Neural progenitor cell (in vitro differentiated cells): ENCODE results near the gene TNFRSF18. TPM values are rescaled to one million over a fixed set of nuclear protein-coding genes. Genes with fewer than 3 reads are reported as not detected.

Source experiments
- DNase-seq: peaks from one replicate; pipeline ENCODE4 v3.0.0-alpha.2; 2016; ENCODE audit warnings: low spot score
- H2AFZ ChIP-seq: fragments of 200-600 bp; sonication (generic); replicated peaks from 2 replicates; pipeline ENCODE4 v1.6.1; 2016; ENCODE audit warnings: antibody characterized with exemption
- H3F3A ChIP-seq: fragments of 200-600 bp; sonication (generic); 2 replicates; pipeline ENCODE4 v1.6.1; 2016; ENCODE audit warnings: antibody characterized with exemption, low read depth
- H3K27ac ChIP-seq: fragments of 200-600 bp; sonication (generic); 2 replicates; pipeline ENCODE4 v1.5.1; 2016; ENCODE audit warnings: mild to moderate bottlenecking
- H3K27me3 ChIP-seq: fragments of 200-600 bp; sonication (generic); 2 replicates; pipeline ENCODE4 v1.6.1; 2016; ENCODE audit warnings: mild to moderate bottlenecking, moderate library complexity
- H3K36me3 ChIP-seq: fragments of 200-600 bp; sonication (generic); 2 replicates; pipeline ENCODE4 v1.5.1; 2016
- H3K4me1 ChIP-seq: fragments of 200-600 bp; sonication (generic); 2 replicates; pipeline ENCODE4 v1.6.1; 2016; ENCODE audit warnings: mixed run types
- H3K4me2 ChIP-seq: fragments of 200-600 bp; sonication (generic); 2 replicates; pipeline ENCODE4 v1.6.1; 2016
- H3K4me3 ChIP-seq: fragments of 200-600 bp; sonication (generic); 2 replicates; pipeline ENCODE4 v1.5.1; 2016
- H3K79me2 ChIP-seq: fragments of 200-600 bp; sonication (generic); 2 replicates; pipeline ENCODE4 v1.6.1; 2016; ENCODE audit warnings: low read depth
- H3K9ac ChIP-seq: fragments of 200-600 bp; sonication (generic); 2 replicates; pipeline ENCODE4 v1.6.1; 2016
- H3K9me3 ChIP-seq: fragments of 200-600 bp; sonication (generic); 2 replicates; pipeline ENCODE4 v1.5.1; 2016; ENCODE audit warnings: low read depth
- H4K20me1 ChIP-seq: fragments of 200-600 bp; sonication (generic); 2 replicates; pipeline ENCODE4 v1.6.1; 2016; ENCODE audit warnings: low read depth
- H3K27ac Mint-ChIP-seq: 3 replicates; pipeline ENCODE4 v1.8.0; 2021; ENCODE audit warnings: mixed read lengths
- H3K27me3 Mint-ChIP-seq: 2 replicates; pipeline ENCODE4 v1.8.0; 2022; ENCODE audit warnings: low read depth, mild to moderate bottlenecking, inconsistent platforms, moderate library complexity, mixed read lengths; ENCODE audit not compliant: insufficient read depth
- H3K36me3 Mint-ChIP-seq: 3 replicates; pipeline ENCODE4 v1.8.0; 2021; ENCODE audit warnings: mixed read lengths
- H3K4me1 Mint-ChIP-seq: 3 replicates; pipeline ENCODE4 v1.8.0; 2021; ENCODE audit warnings: mixed read lengths
- H3K4me3 Mint-ChIP-seq: 3 replicates; pipeline ENCODE4 v1.8.0; 2021; ENCODE audit warnings: mild to moderate bottlenecking, moderate library complexity, mixed read lengths
- H3K9me3 Mint-ChIP-seq: 3 replicates; pipeline ENCODE4 v1.8.0; 2020; ENCODE audit warnings: mixed read lengths
- CTCF ChIP-seq: fragments of 200-600 bp; sonication (generic); IDR thresholded peaks from 2 replicates; pipeline ENCODE4 v1.5.1; 2017; ENCODE audit warnings: antibody characterized with exemption, mild to moderate bottlenecking
- EZH2 ChIP-seq: fragments of 200-600 bp; sonication (generic); IDR thresholded peaks from 2 replicates; pipeline ENCODE4 v1.6.1; 2017; ENCODE audit warnings: antibody characterized with exemption, mild to moderate bottlenecking, moderate library complexity
- EZH2phosphoT487 ChIP-seq: fragments of 200-600 bp; sonication (generic); IDR thresholded peaks from 2 replicates; pipeline ENCODE4 v1.6.1; 2017; ENCODE audit warnings: antibody characterized with exemption
- total RNA-seq: library from RNA; depleted of rRNA; stranded (reverse); fragments of >200 nt; gene quantifications from 2 replicates; pipeline ENCODE4 v1.2.3, GENCODE V29; 2015; ENCODE audit warnings: low replicate concordance

The TNFRSF18 gene
- total RNA-seq, 1 donor from 2014 or later, result not detected

GRCh38 chr1:1226566-1227362 is 20.4 kb upstream of the TNFRSF18 start:
- Histone ChIP-seq H3K4me1 (peaks cover 6% of the 10 kb centered on the region), H3K9ac (no peak overlapping the region), H4K20me1 (peaks cover 15% of the 10 kb centered on the region), H3K79me2 (peaks cover 27% of the 10 kb centered on the region), H3F3A (peaks cover 5% of the 10 kb centered on the region), H3K36me3 (no peaks in the 10 kb centered on the region), H3K27ac (no peak overlapping the region), H3K4me2 (no peak overlapping the region), H3K4me3 (no peak overlapping the region), H3K27me3 (no peaks in the 10 kb centered on the region), H2AFZ (no peak overlapping the region), H3K9me3 (no peaks in the 10 kb centered on the region)
- TF ChIP-seq CTCF (no peak), EZH2 (no peak), EZH2phosphoT487 (no peak)
- H3K9me3 Mint-ChIP-seq, result no peaks in the 10 kb centered on the region
- peaks cover 18% of the 10 kb centered on the region for H3K36me3 Mint-ChIP-seq
- no peak overlapping the region for H3K4me3 Mint-ChIP-seq
- H3K27ac Mint-ChIP-seq, result no peak overlapping the region
- peaks cover 8% of the 10 kb centered on the region for H3K27me3 Mint-ChIP-seq
- H3K4me1 Mint-ChIP-seq, result peaks cover 14% of the 10 kb centered on the region
- no peak for DNase-seq

- peaks cover 5% of the 10 kb centered on the region for H3K4me1 ChIP-seq
- Mint-ChIP-seq H3K4me1 (peaks cover 10% of the 10 kb centered on the region), H3K36me3 (peaks cover 20% of the 10 kb centered on the region), H3K4me3 (no peak overlapping the region), H3K27me3 (peaks cover 11% of the 10 kb centered on the region), H3K27ac (no peak overlapping the region), H3K9me3 (no peaks in the 10 kb centered on the region)
- H3F3A ChIP-seq, result peaks cover 2% of the 10 kb centered on the region
- no peaks in the 10 kb centered on the region for H3K9me3 ChIP-seq
- no peak for DNase-seq
- H3K79me2 ChIP-seq, result peaks cover 23% of the 10 kb centered on the region
- H3K4me2 ChIP-seq, result no peak overlapping the region
- no peaks in the 10 kb centered on the region for H3K27me3 ChIP-seq
- H3K4me3 ChIP-seq, result no peak overlapping the region
- peaks cover 12% of the 10 kb centered on the region for H4K20me1 ChIP-seq
- H3K36me3 ChIP-seq, result no peaks in the 10 kb centered on the region
- no peak overlapping the region for H3K9ac ChIP-seq
- TF ChIP-seq EZH2phosphoT487 (no peak), CTCF (no peak), EZH2 (no peak)
- H3K27ac ChIP-seq, result no peak overlapping the region
- no peak overlapping the region for H2AFZ ChIP-seq
Measured at GRCh38 chr1:1225913-1226312, 19.5 kb upstream of the TNFRSF18 start.

GRCh38 chr1:1225238-1225845 is 18.9 kb upstream of the TNFRSF18 start:
- TF ChIP-seq EZH2 (no peak), EZH2phosphoT487 (no peak), CTCF (no peak)
- no peak for DNase-seq
- H3K9me3 Mint-ChIP-seq, result no peaks in the 10 kb centered on the region
- no peaks in the 10 kb centered on the region for H3F3A ChIP-seq
- peaks cover 8% of the 10 kb centered on the region for H4K20me1 ChIP-seq
- no peaks in the 10 kb centered on the region for H3K4me1 ChIP-seq
- H3K79me2 ChIP-seq, result peaks cover 17% of the 10 kb centered on the region
- no peak overlapping the region for H3K4me3 ChIP-seq
- H3K27me3 Mint-ChIP-seq, result peaks cover 11% of the 10 kb centered on the region
- no peak overlapping the region for H3K4me3 Mint-ChIP-seq
- no peaks in the 10 kb centered on the region for H3K9me3 ChIP-seq
- H3K27ac Mint-ChIP-seq, result no peak overlapping the region
- H3K27ac ChIP-seq, result no peak overlapping the region
- H2AFZ ChIP-seq, result no peak overlapping the region
- H3K4me1 Mint-ChIP-seq, result peaks cover 5% of the 10 kb centered on the region
- H3K36me3 ChIP-seq, result no peaks in the 10 kb centered on the region
- no peak overlapping the region for H3K9ac ChIP-seq
- H3K27me3 ChIP-seq, result no peaks in the 10 kb centered on the region
- H3K36me3 Mint-ChIP-seq, result peaks cover 25% of the 10 kb centered on the region
- no peak overlapping the region for H3K4me2 ChIP-seq
